ENCODE data around the gene LMBR1.

- TF ChIP-seq TCF12 (IDR thresholded peaks at IDR 0.05; ENCODE audit: low read depth) (no peak), RAD21 (IDR thresholded peaks at IDR 0.05; ENCODE audit: low read depth) (no peak), MAX (IDR thresholded peaks at IDR 0.05) (no peak), TAF1 (IDR thresholded peaks at IDR 0.05; ENCODE audit: low read depth) (no peak), FOXM1 (IDR thresholded peaks at IDR 0.05; ENCODE audit: borderline replicate concordance, low read depth) (no peak), NFIC (IDR thresholded peaks at IDR 0.05) (no peak), EGR1 (IDR thresholded peaks at IDR 0.05) (no peak), CEBPB (IDR thresholded peaks at IDR 0.05) (no peak), YY1 (IDR thresholded peaks at IDR 0.05; ENCODE audit: low read depth) (no peak), EP300 (IDR thresholded peaks at IDR 0.05; ENCODE audit: borderline replicate concordance) (no peak)
Observed at GRCh38 chr7:156896388-156897022, 3.5 kb upstream of the LMBR1 start.
